ENCODE data around the gene RNF19B. TPM values are rescaled to one million over a fixed set of nuclear protein-coding genes. Genes with fewer than 3 reads are reported as not detected.

RNF19B gene
- total RNA-seq, 1 donor from 2014 or later = 29.6 TPM

- DNase-seq (ENCODE audit: low spot score) = no peak
Observed at GRCh38 chr1:32888677-32889420, 75.8 kb downstream of the RNF19B start.

- no peak for DNase-seq (ENCODE audit: low spot score)
Observed at GRCh38 chr1:32888134-32888533, 76.5 kb downstream of the RNF19B start.

- no peak for DNase-seq (ENCODE audit: low spot score)
Observed at GRCh38 chr1:32887623-32888022, 77.0 kb downstream of the RNF19B start.

- DNase-seq (ENCODE audit: low spot score) = no peak
Observed at GRCh38 chr1:32886828-32887414, 77.7 kb downstream of the RNF19B start.

Other genes starting within 250 kb of the RNF19B start
- 205 TPM for gene YARS1, start 147.5 kb downstream of the RNF19B start, total RNA-seq
- gene S100PBP, start 147.2 kb downstream of the RNF19B start, total RNA-seq = 41.0 TPM
- 1.7 TPM for gene FNDC5, start 93.9 kb downstream of the RNF19B start, total RNA-seq
- 0.75 TPM for gene HPCA, start 78.3 kb downstream of the RNF19B start, total RNA-seq
- gene TMEM54, start 63.4 kb downstream of the RNF19B start, total RNA-seq = 88.7 TPM
- 203 TPM for gene AK2, start 72.1 kb upstream of the RNF19B start, total RNA-seq
- 4.6 TPM for gene AZIN2, start 116.3 kb upstream of the RNF19B start, total RNA-seq
- 16.1 TPM for gene TRIM62, start 217.2 kb upstream of the RNF19B start, total RNA-seq

All from ureter (tissue), 1 donor.